Subcutaneous abdominal adipose tissue (tissue), 5 donors: Measurements from ENCODE around the gene SARDH.

Experiments used
- H3K27ac ChIP-seq: one replicate; pipeline ENCODE4 v1.7.0; 2013; ENCODE audit warnings: low read depth, mild to moderate bottlenecking, inconsistent platforms, low read length, moderate library complexity
- H3K27me3 ChIP-seq, 5 donors: one replicate each; pipeline ENCODE4 v1.7.0; 2013; ENCODE audit warnings: low read length in 5 of 5, inconsistent platforms in 1 of 5; ENCODE audit not compliant: control insufficient read depth in 5 of 5, insufficient read depth in 4 of 5
- H3K36me3 ChIP-seq, 5 donors: one replicate each; pipeline ENCODE4 v1.7.0; 2013; ENCODE audit warnings: low read length in 5 of 5; ENCODE audit not compliant: control insufficient read depth in 5 of 5, insufficient read depth in 5 of 5
- H3K4me1 ChIP-seq, 5 donors: one replicate each; pipeline ENCODE4 v1.7.0; 2013; ENCODE audit warnings: low read length in 5 of 5, mild to moderate bottlenecking in 3 of 5, moderate library complexity in 1 of 5; ENCODE audit not compliant: control insufficient read depth in 5 of 5, insufficient read depth in 5 of 5
- H3K4me3 ChIP-seq, 5 donors: one replicate each; pipeline ENCODE4 v1.7.0; 2013; ENCODE audit warnings: low read length in 5 of 5, low read depth in 1 of 5
- H3K9ac ChIP-seq, 5 donors: one replicate each; pipeline ENCODE4 v1.7.0; 2013; ENCODE audit warnings: low read length in 5 of 5, mild to moderate bottlenecking in 4 of 5, moderate library complexity in 3 of 5
- H3K9me3 ChIP-seq, 5 donors: one replicate each; pipeline ENCODE4 v1.7.0; 2013; ENCODE audit warnings: low read length in 5 of 5; ENCODE audit not compliant: control insufficient read depth in 5 of 5
- donor health status: healthy.
- donor health status: healthy.
- donor health status: healthy.
- donor health status: healthy.
- donor health status: healthy.

SARDH gene

DNA sequence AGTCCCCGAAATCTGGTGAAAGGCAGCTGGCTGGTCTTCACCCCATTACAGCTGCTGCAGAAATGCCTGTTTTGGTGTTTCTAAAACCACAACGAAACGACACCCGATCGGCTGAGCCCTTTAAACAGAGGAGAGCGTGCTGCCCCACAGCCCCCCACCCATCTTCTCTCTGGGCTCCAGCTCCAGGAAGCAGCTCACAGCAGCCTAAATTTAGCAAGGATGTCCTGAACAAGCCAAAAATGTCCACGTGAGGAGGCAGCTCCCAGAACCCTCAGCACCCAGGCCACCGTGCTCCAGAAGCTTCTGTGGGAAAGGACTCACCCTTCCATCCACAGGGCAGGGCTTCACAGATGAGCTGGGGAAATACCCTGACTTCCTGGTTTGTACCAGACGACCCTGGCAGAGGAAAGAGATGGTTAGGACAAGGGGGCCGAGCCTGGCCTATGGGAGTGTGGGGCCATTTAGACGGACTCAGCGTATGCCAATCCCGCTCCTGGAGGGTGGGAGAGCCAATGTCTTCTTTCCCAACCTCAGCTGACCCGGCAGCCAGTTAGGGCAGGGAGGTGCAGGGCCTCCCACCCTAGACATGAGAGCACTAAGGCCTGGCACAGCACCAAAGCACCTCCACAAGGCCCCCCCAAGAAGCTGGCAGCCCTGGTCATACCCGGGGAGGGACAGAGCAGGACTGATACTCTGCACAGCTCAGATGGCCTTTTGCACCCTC is 39.1 kb upstream of the SARDH start:
- Histone ChIP-seq H3K27me3 (no peaks in the 10 kb centered on the region), H3K9me3 (peaks cover 0 to 11% (median 4%) of the 10 kb centered on the region in 5 donors), H3K4me1 (no peaks in the 10 kb centered on the region), H3K4me3 (no peak overlapping the region), H3K36me3 (peaks cover 0 to 78% (median 37%) of the 10 kb centered on the region in 5 donors), H3K27ac (no peak overlapping the region), H3K9ac (no peak overlapping the region)

- H3K27ac ChIP-seq: no peak overlapping the region
- peaks cover 0 to 11% (median 4%) of the 10 kb centered on the region in 5 donors for H3K9me3 ChIP-seq
- no peak overlapping the region for H3K9ac ChIP-seq
- no peaks in the 10 kb centered on the region for H3K4me1 ChIP-seq
- peaks cover 0 to 86% (median 41%) of the 10 kb centered on the region in 5 donors for H3K36me3 ChIP-seq
- no peaks in the 10 kb centered on the region for H3K27me3 ChIP-seq
- H3K4me3 ChIP-seq: no peak overlapping the region
Measured at GRCh38 chr9:133775951-133776905, 38.1 kb upstream of the SARDH start.

DNA sequence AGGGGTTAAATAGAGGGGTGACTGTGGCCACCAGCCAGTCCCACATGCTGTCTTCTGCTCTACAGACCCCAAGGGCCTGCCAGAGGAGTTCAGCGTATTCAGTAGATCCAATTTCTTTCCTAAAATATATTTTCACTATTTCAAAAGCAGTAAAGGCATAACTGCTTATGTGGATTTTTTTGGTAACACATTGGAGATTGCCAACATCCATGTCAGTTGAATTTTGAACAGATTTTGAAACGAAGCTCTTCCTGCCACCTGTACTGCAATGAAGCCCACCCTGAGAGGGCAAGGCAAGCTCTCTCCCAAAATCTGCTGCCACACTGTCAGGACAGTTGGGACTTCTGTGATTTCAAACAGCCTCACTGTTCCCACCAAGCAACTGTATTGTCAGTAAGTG is 37.1 kb upstream of the SARDH start:
- Histone ChIP-seq H3K4me3 (no peak overlapping the region), H3K9me3 (peaks cover 0 to 11% (median 4%) of the 10 kb centered on the region in 5 donors), H3K27me3 (no peaks in the 10 kb centered on the region), H3K36me3 (peaks cover 0 to 87% (median 42%) of the 10 kb centered on the region in 5 donors), H3K27ac (no peak overlapping the region), H3K4me1 (no peaks in the 10 kb centered on the region), H3K9ac (no peak overlapping the region)

- H3K4me3 ChIP-seq: no peak overlapping the region
- H3K27ac ChIP-seq: no peak overlapping the region
- H3K9me3 ChIP-seq: peaks cover 0 to 11% (median 4%) of the 10 kb centered on the region in 5 donors
- H3K27me3 ChIP-seq: no peaks in the 10 kb centered on the region
- H3K36me3 ChIP-seq: peaks cover 0 to 85% (median 46%) of the 10 kb centered on the region in 5 donors
- H3K4me1 ChIP-seq: no peaks in the 10 kb centered on the region
- H3K9ac ChIP-seq: no peak overlapping the region
Measured at GRCh38 chr9:133774799-133775198, 36.6 kb upstream of the SARDH start.

DNA sequence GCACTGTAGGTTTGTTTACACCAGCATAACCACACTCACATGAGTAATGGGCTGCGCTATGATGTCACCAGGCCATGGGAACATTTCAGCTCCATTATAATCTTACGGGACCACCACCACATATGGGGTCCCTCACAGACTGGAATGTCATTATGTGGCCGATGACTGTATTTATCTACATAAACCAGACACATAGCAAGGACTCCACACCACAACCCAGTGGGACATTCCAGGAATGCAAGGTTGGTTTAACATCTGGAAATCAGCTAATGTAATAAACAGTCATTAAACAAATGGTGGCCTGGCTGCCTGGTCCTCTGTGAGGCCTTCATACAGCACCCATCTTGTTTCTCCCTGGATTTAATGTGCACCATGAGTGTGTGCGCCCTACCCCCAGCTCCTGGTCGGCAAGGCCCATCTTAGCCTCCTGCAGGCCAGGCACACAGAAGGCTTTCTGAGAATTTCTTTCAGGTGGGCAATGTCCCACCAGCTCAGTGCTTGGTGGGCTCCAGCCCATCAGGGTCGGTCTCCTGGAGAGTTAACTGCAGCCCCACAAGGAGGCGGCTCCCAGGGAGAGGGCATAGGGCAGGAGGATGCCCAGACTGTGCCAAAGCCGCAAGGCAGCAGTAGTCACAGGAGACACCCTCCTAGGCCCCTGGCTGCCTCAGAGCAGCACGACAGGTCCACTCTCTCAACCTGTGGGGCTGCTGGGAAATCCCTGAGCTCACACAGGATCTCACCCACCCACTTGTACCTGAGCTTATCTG is 35.9 kb upstream of the SARDH start:
- H3K9ac ChIP-seq: no peak overlapping the region
- H3K4me1 ChIP-seq: no peaks in the 10 kb centered on the region
- no peaks in the 10 kb centered on the region for H3K27me3 ChIP-seq
- H3K36me3 ChIP-seq: peaks cover 0 to 78% (median 43%) of the 10 kb centered on the region in 5 donors
- H3K27ac ChIP-seq: no peak overlapping the region
- no peak overlapping the region for H3K4me3 ChIP-seq
- H3K9me3 ChIP-seq: peaks cover 0 to 11% (median 4%) of the 10 kb centered on the region in 5 donors

- peaks cover 0 to 80% (median 56%) of the 10 kb centered on the region in 5 donors for H3K36me3 ChIP-seq
- no peaks in the 10 kb centered on the region for H3K4me1 ChIP-seq
- H3K27me3 ChIP-seq: no peaks in the 10 kb centered on the region
- H3K9ac ChIP-seq: no peak overlapping the region
- H3K9me3 ChIP-seq: peaks cover 0 to 19% (median 12%) of the 10 kb centered on the region in 5 donors
- no peak overlapping the region for H3K27ac ChIP-seq
- H3K4me3 ChIP-seq: no peak overlapping the region
Measured at GRCh38 chr9:133772581-133772980, 34.4 kb upstream of the SARDH start.

GRCh38 chr9:133771486-133772482 is 33.6 kb upstream of the SARDH start:
- H3K36me3 ChIP-seq: peaks cover 0 to 77% (median 57%) of the 10 kb centered on the region in 5 donors
- H3K9me3 ChIP-seq: peaks cover 0 to 27% (median 17%) of the 10 kb centered on the region in 5 donors
- H3K9ac ChIP-seq: no peak overlapping the region
- no peaks in the 10 kb centered on the region for H3K27me3 ChIP-seq
- H3K4me3 ChIP-seq: no peak overlapping the region
- H3K4me1 ChIP-seq: no peaks in the 10 kb centered on the region
- H3K27ac ChIP-seq: no peak overlapping the region

- Histone ChIP-seq H3K27me3 (no peaks in the 10 kb centered on the region), H3K9ac (no peak overlapping the region), H3K9me3 (peaks cover 0 to 29% (median 17%) of the 10 kb centered on the region in 5 donors), H3K36me3 (peaks cover 4 to 61% (median 50%) of the 10 kb centered on the region in 5 donors), H3K27ac (no peak overlapping the region), H3K4me3 (no peak overlapping the region), H3K4me1 (no peaks in the 10 kb centered on the region)
Measured at GRCh38 chr9:133770076-133770777, 32.1 kb upstream of the SARDH start.
